GM18520 (cell line): Measurements from ENCODE around the gene WDFY4.

ENCODE experiments used
- ATAC-seq: cut with Tn5 transposase; IDR thresholded peaks from one replicate; pipeline ENCODE4 v1.9.1; 2021; ENCODE audit not compliant: unreplicated experiment

Gene WDFY4

GRCh38 chr10:48805848-48806247, 121.2 kb downstream of the WDFY4 start:
- ATAC-seq = no peak

GRCh38 chr10:48806342-48806741, 121.7 kb downstream of the WDFY4 start:
- no peak for ATAC-seq

GRCh38 chr10:48807791-48808470, 123.3 kb downstream of the WDFY4 start:
- ATAC-seq = no peak

GRCh38 chr10:48809261-48809660, 124.6 kb downstream of the WDFY4 start:
- no peak for ATAC-seq

GRCh38 chr10:48811461-48811860, 126.8 kb downstream of the WDFY4 start:
- no peak for ATAC-seq

GRCh38 chr10:48811917-48812316, 127.2 kb downstream of the WDFY4 start:
- ATAC-seq = no peak

GRCh38 chr10:48813291-48813690, 128.6 kb downstream of the WDFY4 start:
- no peak for ATAC-seq

GRCh38 chr10:48813825-48814224, 129.2 kb downstream of the WDFY4 start:
- no peak for ATAC-seq

GRCh38 chr10:48814933-48815332, 130.3 kb downstream of the WDFY4 start:
- ATAC-seq = no peak

- no peak for ATAC-seq
These were observed 132.5 kb downstream of the WDFY4 start for GRCh38 chr10:48817141-48817540.

- no peak for ATAC-seq
These were observed 133.4 kb downstream of the WDFY4 start for GRCh38 chr10:48818081-48818480.

GRCh38 chr10:48818861-48819520, 134.3 kb downstream of the WDFY4 start:
- ATAC-seq = no peak

- ATAC-seq = no peak
These were observed 135.1 kb downstream of the WDFY4 start for GRCh38 chr10:48819783-48820182.

GRCh38 chr10:48820231-48820630, 135.6 kb downstream of the WDFY4 start:
- ATAC-seq = no peak

- no peak for ATAC-seq
These were observed 136.0 kb downstream of the WDFY4 start for GRCh38 chr10:48820699-48821098.

- ATAC-seq = no peak
These were observed 136.4 kb downstream of the WDFY4 start for GRCh38 chr10:48821111-48821510.

GRCh38 chr10:48821692-48822091, 137.0 kb downstream of the WDFY4 start:
- no peak for ATAC-seq

GRCh38 chr10:48833674-48834073, 149.0 kb downstream of the WDFY4 start:
- no peak for ATAC-seq

GRCh38 chr10:48834189-48834965, 149.7 kb downstream of the WDFY4 start:
- no peak for ATAC-seq

- no peak for ATAC-seq
These were observed 151.1 kb downstream of the WDFY4 start for GRCh38 chr10:48835781-48836180.

GRCh38 chr10:48836605-48837004, 151.9 kb downstream of the WDFY4 start:
- ATAC-seq = no peak

GRCh38 chr10:48838834-48839233, 154.2 kb downstream of the WDFY4 start:
- no peak for ATAC-seq
